HG02981 (cell line): ENCODE measurements around the gene FBXL16.

Experiments used
- ATAC-seq: cut with Tn5 transposase; IDR thresholded peaks from one replicate; pipeline ENCODE4 v1.9.1; 2021; ENCODE audit warnings: mild to moderate bottlenecking, moderate library complexity; ENCODE audit not compliant: unreplicated experiment

Gene FBXL16

DNA sequence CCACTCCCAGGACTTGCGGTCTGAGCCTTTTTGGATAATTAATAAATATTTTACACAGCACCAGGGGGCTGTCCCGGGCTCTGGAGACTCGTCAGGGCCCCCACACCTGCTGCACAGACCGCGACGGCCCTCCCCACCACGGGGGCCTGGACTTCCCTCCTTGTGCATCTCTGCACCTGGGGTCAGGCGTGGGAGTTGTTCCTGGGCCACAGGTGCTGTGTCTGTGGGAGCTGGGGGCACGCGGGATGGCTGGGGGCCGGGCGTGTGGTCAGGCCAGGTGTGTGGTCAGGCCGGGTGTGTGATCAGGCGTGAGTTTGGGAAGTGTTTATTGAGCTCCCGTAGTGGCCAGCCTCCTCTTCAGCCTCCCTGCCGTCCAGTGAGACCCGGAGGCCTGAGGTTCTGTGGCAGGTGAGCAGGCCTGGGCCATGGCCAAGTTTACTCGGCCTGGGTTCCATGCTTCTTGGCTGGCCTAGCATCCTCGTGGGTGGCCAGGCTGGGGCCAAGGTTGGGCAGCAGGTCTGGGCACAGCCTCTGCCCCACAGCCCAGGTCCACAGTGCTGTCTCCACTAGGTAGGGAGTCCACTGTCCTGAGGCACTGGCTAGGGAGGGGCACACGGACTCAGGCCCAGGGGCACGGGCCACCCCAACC is 27.3 kb downstream of the FBXL16 start:
- ATAC-seq = no peak

DNA sequence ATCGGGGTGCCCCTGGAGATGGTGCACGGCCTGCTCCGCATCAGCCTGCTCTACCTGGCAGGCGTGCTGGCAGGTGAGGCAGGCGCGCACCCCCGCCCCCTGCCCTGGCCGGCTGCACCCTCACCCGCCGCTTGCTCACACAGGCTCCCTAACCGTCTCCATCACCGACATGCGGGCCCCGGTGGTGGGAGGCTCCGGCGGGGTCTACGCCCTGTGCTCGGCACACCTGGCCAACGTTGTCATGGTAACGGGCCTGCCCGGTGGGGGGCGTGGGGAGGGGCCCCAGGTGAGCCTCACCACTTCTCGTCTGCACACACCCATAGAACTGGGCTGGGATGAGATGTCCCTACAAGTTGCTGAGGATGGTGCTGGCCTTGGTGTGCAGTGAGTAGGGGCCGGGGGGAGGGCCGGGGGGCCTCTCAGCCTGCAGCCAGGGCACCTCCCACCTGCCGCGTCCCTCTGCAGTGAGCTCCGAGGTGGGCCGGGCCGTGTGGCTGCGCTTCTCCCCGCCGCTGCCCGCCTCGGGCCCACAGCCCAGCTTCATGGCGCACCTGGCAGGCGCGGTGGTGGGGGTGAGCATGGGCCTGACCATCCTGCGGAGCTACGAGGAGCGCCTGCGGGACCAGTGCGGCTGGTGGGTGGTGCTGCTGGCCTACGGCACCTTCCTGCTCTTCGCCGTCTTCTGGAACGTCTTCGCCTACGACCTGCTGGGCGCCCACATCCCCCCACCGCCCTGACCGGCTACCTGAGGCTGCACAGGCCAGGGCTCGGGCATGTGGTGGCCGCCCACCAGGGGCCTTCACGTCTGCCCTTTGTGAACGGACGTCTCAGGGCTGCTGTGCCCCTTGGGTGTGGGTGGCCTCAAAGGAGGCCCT is 28.0 kb downstream of the FBXL16 start:
- no peak for ATAC-seq

DNA sequence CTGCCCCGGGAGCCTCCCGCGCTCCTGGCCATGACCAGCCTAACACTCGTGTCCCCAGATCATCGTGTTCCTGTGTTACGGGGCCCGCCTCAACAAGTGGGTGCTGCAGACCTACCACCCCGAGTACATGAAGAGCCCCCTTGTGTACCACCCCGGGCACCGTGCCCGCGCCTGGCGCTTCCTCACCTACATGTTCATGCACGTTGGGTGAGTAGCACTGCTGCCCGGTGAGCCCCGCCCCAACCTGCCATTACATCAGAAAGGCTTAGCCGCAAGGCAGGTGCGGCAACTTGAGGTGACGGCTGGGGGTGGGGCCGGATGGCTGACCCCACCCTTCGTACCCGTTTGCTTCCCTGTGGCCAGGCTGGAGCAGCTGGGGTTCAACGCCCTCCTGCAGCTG is 28.7 kb downstream of the FBXL16 start:
- ATAC-seq = no peak

DNA sequence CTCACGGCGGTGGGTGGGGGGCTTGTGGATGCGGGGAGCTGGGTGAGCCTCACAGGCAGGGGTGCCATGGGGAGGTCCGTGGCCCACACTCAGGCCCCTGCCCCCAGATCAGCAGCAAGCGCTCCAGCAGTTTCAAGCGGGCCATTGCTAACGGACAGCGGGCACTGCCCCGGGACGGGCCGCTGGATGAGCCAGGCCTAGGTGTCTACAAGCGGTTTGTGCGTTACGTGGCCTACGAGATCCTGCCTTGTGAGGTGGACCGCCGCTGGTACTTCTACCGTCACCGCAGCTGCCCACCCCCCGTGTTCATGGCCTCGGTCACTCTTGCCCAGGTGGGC is 29.1 kb downstream of the FBXL16 start:
- ATAC-seq = no peak

DNA sequence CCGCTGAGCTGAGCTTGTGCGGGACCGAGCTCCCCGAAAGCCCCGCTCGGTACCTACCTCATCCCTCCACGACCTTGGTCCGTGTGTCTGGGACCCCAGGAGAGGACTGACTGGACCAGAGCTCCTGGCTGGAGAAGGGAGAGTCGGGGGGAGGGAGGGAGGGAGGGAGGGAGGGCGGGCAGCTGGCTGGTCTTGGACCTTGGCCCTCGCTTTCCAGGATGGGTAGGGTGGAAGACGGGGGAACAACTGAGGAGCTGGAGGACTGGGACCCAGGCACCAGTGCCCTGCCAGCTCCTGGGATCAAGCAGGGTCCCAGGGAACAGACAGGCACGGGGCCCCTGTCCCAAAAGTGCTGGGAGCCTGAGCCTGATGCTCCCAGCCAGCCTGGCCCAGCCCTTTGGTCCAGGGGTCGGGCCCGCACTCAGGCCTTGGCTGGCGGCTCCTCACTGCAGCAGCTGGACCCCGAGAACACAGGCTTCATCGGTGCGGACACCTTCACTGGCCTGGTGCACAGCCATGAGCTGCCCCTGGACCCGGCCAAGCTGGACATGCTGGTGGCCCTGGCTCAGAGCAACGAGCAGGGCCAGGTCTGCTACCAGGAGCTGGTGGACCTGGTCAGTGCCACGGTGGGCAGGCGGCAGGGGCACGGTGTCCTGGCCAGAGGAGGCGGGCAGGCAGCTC is 29.6 kb downstream of the FBXL16 start:
- ATAC-seq = no peak

DNA sequence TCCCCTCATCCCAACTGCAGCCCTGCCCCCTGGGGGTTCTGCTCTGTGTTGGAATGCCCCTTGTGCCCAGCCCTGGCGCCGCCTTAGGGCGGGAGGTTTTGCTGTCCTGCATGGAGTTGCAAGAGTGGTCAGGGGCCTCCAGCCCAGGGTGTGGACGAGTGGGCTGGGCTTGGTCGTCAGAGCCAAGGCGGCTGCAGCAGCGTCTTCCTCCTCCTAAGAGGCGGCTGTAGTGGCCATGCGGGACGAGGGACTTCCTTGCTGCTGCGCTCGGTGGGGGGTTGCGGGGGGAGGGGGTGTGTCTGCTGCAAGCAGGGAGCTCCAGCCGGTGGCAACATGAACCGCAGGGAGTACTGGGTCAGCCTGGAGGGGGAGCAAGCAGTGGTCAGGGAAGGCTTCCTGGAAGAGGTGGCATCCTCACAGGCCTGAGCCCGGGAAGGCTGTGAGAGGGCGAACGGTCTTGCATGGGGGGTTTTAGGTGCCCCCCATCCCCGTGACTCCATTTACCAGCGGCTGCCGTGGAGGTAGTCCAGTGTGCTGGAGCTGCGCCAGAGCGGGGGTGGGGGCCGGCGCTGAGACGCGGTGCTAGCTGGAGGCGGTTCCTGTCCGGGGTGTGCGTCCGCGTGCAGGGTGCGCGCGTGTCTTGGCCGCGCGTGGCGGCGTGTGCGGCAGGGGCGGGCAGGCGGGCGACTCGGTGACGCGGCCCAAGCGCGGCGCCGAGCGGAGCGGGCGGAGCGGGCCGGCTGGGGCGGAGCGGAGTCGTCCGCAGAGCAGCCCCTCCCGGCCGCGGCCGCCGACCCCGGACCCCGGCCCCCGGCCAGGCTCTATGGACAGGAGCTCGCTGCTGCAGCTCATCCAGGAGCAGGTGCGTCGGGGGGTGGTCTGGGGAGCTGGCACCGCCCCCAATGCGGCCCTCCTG is 30.4 kb downstream of the FBXL16 start, which contains the start of gene RHBDL1:
Gene RHBDL1, plus strand, starts transcription at position 704 of the 916 bp plus-strand sequence. Its CDS starts 120 bp downstream, at position 824.
- no peak for ATAC-seq

DNA sequence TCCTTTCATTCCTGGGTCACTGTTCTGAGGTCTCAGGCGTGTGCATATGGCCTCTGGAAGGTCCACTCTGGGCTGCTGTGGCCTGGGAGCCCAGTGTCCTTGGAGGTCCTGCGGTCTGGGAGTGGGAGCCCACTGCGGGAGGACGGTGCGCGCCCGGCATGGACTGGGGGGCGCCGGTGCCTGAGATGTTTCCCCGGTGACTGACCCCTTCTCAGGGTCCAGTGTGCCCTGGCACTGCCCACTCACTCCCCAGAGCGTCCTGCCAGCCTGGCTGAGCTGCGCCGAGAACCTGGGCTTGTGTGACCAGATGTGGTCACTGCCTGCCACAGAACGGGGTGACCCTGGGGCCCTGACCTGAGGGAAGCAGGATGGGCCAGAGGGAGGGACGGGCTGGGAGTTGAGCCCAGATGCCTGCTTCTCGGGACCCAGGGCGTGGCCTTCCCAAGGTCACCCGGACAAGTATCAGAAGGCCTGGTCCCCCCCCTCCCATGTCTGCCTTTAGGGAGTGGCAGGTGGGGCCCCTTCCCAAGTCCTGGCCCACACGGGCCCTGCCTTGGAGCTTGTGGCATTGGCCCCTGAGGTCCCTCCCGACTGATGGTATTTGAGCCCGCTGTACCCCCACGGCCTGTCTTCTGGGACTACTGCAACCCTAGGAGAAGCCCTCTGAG is 31.3 kb downstream of the FBXL16 start:
- ATAC-seq = no peak

DNA sequence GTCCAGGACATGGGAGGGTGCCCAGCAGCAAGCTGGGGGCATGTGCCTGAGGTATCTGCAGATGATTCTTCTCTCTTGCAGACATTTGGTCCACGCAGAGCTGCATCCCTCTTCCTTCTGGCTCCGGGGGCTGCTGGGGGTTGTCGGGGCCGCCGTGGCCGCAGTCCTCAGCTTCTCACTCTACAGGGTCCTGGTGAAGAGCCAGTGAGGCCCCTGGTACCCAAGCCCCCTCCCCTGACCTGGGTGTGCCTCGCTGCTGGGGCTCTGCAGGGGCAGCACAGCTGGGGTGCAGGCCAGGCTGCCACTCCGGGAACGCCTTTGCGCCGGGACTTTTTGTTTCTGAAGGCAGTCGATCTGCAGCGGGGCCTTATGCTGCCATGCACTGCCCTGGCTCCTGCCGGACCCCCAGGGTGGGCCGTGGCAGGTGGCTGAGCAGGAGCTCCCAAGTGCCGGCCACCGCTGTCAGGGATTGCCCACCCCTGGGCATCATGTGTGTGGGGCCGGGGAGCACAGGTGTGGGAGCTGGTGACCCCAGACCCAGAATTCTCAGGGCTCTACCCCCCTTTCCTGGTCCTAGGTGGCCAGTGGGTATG is 32.1 kb downstream of the FBXL16 start:
- ATAC-seq = no peak

DNA sequence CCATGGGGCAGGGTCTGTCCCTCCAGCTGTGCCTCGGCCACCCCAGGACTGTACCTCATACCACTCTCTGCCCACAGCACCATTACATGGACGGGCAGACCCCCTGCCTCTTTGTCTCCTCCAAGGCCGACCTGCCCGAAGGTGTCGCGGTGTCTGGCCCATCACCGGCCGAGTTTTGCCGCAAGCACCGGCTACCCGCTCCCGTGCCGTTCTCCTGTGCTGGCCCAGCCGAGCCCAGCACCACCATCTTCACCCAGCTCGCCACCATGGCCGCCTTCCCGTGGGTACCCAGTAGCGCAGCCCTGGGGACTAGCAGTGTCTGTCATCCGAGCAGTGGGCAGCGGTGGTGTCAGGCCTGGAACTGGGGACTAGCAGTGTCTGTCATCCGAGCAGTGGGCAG is 32.8 kb downstream of the FBXL16 start:
- no peak for ATAC-seq

DNA sequence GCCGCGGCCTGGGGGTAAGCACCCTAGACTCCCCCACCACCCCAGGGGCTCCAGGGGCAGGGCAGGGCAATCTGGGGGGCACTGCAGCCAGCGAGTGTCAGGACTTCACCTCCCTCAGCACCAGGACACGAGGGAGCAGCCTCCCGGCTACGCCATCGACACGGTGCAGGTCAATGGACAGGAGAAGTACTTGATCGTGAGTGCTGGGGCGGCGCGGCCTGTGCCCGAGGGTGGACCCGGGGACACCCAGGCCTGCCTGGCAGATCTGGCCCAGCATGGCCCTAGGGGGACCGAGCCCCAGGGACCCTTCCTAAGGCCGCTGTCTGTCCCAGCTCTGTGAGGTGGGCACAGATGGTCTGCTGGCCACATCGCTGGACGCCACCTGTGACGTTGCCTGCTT is 33.2 kb downstream of the FBXL16 start:
- ATAC-seq = no peak

DNA sequence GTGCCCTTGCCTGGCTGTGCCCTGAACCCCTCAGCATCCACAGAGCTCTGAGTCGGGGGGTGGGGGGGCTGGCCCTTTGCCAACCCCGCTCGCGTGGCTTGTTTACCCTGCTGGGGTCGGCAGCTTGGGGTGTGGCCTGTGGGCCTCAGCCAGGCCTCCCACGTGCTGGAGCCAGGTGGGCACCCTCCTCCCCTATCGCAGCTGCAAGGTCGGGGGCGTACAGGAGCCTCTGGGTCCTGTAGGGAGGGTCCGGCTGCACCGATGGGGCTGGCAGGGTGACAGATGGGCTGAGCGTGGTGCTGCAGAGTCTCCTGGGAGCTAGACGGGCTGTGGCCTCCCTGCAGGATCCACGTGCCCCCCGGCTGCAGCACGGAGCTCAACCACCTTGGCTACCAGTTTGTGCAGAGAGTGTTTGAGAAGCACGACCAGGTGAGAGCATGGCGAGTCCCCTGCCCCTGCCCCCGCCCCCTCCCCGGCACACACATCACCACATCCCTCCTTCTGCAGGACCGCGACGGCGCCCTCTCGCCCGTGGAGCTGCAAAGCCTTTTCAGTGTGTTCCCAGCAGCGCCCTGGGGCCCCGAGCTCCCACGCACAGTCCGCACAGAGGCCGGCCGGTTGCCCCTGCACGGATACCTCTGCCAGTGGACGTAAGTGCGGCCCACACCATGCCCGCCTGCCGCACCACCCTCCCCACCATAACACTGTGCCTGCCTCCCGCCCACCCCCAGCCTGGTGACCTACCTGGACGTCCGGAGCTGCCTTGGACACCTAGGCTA is 34.1 kb downstream of the FBXL16 start:
- no peak for ATAC-seq

DNA sequence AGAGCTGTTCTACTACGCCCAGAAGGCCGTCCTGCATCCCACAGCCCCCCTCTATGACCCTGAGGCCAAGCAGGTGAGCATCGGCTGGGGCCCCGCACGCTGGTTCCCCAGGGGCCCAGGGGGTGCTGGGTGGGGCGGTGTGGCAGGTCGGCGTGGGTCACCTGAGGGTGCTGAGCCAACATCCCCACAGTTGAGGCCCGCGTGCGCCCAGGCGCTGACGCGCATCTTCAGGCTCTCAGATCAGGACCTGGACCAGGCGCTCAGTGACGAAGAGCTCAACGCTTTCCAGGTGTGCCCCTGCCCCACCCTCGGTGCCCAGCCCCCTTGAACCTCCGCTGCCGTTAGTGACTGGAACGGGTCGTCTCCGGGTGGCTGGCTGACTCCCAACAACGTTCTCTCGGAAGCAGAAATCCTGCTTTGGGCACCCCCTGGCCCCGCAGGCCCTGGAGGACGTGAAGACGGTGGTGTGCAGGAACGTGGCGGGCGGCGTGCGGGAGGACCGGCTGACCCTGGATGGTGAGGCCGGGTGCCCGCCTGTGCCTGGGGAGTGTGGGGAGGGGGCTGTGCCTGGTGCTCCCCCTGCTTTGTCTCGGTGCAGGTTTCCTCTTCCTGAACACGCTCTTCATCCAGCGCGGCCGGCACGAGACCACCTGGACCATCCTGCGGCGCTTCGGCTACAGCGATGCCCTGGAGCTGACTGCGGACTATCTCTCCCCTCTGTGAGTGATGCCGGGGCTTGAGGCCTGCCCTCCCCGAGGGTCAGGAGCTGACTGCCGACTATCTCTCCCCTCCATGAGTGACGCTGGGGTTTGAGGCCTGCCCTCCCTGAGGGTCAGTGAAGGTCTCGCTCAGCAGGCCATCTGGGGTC is 34.9 kb downstream of the FBXL16 start:
- no peak for ATAC-seq

DNA sequence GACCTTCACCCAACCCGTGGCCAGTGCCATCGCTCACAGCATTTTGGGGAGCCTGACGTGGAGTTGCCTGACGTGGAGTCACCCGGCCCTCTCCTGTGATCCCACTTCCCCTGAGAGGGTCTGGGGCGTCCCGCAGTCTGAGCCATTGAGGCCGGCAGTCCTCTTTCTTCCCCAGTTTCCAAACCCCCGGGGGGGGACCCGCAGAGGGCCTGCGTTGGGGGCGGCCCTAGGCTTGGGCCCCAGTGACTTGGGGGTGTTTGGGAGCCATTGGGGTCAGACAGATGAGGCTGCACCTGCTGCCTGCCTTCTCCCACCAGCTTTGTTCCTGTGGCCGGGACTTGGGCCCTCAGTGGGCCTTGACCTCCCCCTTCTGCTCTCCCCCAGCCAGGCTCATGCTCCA is 35.9 kb downstream of the FBXL16 start:
- no peak for ATAC-seq

DNA sequence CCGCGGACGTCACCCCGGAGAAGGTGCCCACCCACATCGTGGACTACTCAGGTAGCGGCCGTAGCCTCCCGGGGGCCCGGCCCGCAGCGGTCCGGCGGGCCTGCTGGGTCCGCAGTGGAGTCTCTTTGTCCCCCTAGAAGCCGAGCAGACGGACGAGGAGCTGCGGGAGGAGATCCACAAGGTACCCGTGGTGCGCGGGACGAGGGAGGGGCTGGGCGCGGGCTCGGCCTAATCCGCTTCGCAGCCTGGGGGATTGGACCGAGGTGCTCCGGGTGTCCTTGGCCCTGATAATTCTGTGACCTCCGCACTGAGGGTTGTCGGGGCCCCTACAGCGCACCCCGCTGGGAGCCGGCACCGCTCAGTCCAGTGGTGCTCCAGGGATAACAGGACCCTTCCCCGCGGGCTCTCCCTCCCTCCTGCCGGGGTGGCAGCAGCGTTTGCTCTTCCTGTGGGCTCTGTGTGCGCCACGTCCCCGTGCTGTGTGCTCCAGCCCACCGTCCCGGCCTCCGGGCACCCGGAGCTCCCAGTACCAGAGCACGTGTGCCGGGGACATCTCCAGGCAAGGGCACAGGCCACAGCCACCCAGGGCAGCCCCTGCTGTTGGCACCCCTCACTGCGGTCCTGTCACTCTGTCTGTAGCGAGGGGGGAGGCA is 37.0 kb downstream of the FBXL16 start:
- ATAC-seq = no peak

DNA sequence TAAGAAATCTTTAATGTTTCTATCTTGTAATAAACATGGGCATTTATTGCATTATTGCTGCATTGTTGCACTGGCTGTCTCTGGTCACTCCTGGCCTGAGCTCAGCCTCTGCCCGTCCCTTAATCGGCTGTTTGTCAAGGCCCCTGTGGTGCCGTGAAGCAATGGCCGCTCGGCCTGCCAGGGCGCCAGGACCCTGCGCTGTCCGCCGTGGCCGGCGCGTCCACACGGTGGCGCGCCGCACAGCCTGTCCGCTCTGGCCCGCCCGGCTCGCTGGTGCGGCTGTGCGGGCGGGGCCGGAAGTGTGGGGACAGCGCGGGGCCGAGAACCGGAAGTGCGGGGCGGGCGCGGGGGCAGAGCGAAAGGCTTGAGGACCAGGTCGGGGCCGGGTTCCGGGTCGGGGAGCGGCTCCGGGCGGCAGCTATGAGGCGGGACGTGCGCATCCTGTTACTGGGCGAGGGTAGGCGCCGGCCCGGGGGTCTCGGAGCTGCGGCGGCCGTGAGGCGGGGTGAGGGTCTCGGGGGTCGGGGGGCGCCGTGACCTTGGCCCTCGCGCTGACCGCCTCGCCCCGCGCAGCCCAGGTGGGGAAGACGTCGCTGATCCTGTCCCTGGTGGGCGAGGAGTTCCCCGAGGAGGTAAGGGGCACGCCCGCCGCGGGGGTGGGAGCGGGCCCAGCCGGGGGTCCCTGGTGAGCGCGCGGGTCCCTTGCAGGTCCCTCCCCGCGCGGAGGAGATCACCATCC is 37.7 kb downstream of the FBXL16 start, which contains the start of gene RHOT2:
Gene RHOT2, plus strand, starts transcription at position 353 of the 739 bp plus-strand sequence. Its CDS starts 68 bp downstream, at position 421.
- ATAC-seq = peak; percentile 83

DNA sequence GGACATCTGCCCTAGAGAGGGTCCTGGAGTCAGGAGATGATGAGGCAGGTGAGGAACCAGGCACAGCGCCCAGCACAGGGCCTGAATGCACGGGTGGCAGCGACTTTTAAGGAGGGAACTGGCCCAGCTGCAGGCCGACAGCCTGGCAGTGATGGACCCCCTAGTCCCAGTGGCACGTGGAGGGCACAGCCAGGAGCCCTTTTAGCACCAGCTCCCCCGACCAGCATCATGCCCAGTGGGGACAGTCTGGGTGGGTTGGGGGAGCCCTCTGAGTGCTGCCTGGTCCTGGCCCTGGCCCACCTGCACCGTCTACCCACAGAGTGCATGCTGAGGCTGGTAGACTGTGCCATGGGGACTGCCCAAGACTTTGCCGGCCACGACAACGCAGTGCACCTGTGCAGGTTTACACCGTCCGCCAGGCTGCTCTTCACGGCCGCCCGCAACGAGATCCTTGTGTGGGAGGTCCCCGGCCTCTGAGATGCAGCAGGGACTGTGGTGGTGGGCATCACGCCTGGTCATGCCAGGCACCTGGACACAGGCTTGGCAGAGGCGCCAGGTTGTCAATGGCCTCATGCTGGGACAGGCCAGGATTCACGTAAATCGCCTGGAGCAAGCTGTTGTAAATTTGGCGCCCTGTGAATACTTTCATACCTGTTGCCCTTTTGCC is 38.4 kb downstream of the FBXL16 start:
- no peak for ATAC-seq
